H9 (cell line): ENCODE data around the gene NANOS1. TPM values are rescaled to one million over a fixed set of nuclear protein-coding genes. Genes with fewer than 3 reads are reported as not detected.

Source experiments
- DNase-seq: peaks from one replicate; pipeline ENCODE4 v3.0.0-alpha.2; 2017
- H2AFZ ChIP-seq: one replicate; pipeline ENCODE4 v1.6.1; 2013; ENCODE audit warnings: mild to moderate bottlenecking, low read length, control low read depth, moderate library complexity
- H2AK5ac ChIP-seq: 2 replicates; pipeline ENCODE4 v1.6.1; 2013; ENCODE audit warnings: low read length, control low read depth, mixed read lengths; ENCODE audit not compliant: insufficient read length
- H2BK120ac ChIP-seq: one replicate; pipeline ENCODE4 v1.6.1; 2013; ENCODE audit warnings: low read depth, mild to moderate bottlenecking, low read length, control low read depth, inconsistent platforms; ENCODE audit not compliant: poor library complexity, severe bottlenecking
- H2BK12ac ChIP-seq: 2 replicates; pipeline ENCODE4 v1.6.1; 2013; ENCODE audit warnings: low read length, control low read depth, mixed read lengths, low read depth; ENCODE audit not compliant: insufficient read length
- H2BK15ac ChIP-seq: 2 replicates; pipeline ENCODE4 v1.6.1; 2013; ENCODE audit warnings: low read depth, low read length, control low read depth
- H2BK20ac ChIP-seq: one replicate; pipeline ENCODE4 v1.6.1; 2013; ENCODE audit warnings: low read depth, mild to moderate bottlenecking, low read length, control low read depth, inconsistent platforms; ENCODE audit not compliant: poor library complexity, severe bottlenecking
- H2BK5ac ChIP-seq: 2 replicates; pipeline ENCODE4 v1.6.1; 2013; ENCODE audit warnings: low read length, control low read depth, mixed read lengths; ENCODE audit not compliant: insufficient read length
- H3K14ac ChIP-seq: 2 replicates; pipeline ENCODE4 v1.6.1; 2013; ENCODE audit warnings: low read length, control low read depth; ENCODE audit not compliant: insufficient read depth
- H3K18ac ChIP-seq: 2 replicates; pipeline ENCODE4 v1.6.1; 2013; ENCODE audit warnings: low read depth, mild to moderate bottlenecking, mixed read lengths, low read length, control low read depth; ENCODE audit not compliant: insufficient read length
- H3K23ac ChIP-seq: 2 replicates; pipeline ENCODE4 v1.6.1; 2013; ENCODE audit warnings: low read length, control low read depth, mixed read lengths, low read depth; ENCODE audit not compliant: insufficient read length
- H3K23me2 ChIP-seq: 2 replicates; pipeline ENCODE4 v1.6.1; 2013; ENCODE audit warnings: low read depth, mild to moderate bottlenecking, mixed read lengths, low read length, control low read depth; ENCODE audit not compliant: insufficient read length, poor library complexity, severe bottlenecking
- H3K27ac ChIP-seq: 2 replicates; pipeline ENCODE4 v1.5.1; 2013; ENCODE audit warnings: low read length, control low read depth, mixed read lengths, low read depth; ENCODE audit not compliant: insufficient read length
- H3K27me3 ChIP-seq: 2 replicates; pipeline ENCODE4 v1.6.1; 2013; ENCODE audit warnings: low read length, control low read depth, inconsistent platforms; ENCODE audit not compliant: insufficient read depth
- H3K4ac ChIP-seq: 2 replicates; pipeline ENCODE4 v1.6.1; 2013; ENCODE audit warnings: low read depth, mild to moderate bottlenecking, control low read depth, inconsistent platforms, low read length, moderate library complexity
- H3K4me1 ChIP-seq: 2 replicates; pipeline ENCODE4 v1.6.1; 2013; ENCODE audit warnings: low read length, control low read depth, inconsistent platforms; ENCODE audit not compliant: insufficient read depth
- H3K4me2 ChIP-seq: 2 replicates; pipeline ENCODE4 v1.6.1; 2013; ENCODE audit warnings: low read length, control low read depth, mixed read lengths; ENCODE audit not compliant: insufficient read length, insufficient read depth
- H3K56ac ChIP-seq: 2 replicates; pipeline ENCODE4 v1.6.1; 2013; ENCODE audit warnings: low read depth, mild to moderate bottlenecking, mixed read lengths, low read length, control low read depth; ENCODE audit not compliant: insufficient read length
- H3K79me1 ChIP-seq: 2 replicates; pipeline ENCODE4 v1.6.1; 2013; ENCODE audit warnings: low read depth, mild to moderate bottlenecking, moderate library complexity, low read length, control low read depth, inconsistent platforms; ENCODE audit not compliant: insufficient read depth, poor library complexity, severe bottlenecking
- H3K79me2 ChIP-seq: 2 replicates; pipeline ENCODE4 v1.6.1; 2013; ENCODE audit warnings: low read length, control low read depth, inconsistent platforms; ENCODE audit not compliant: insufficient read depth
- H3K9ac ChIP-seq: 2 replicates; pipeline ENCODE4 v1.6.1; 2013; ENCODE audit warnings: low read length, control low read depth, mixed read lengths; ENCODE audit not compliant: insufficient read length; ENCODE audit errors: extremely low read depth
- H3K9me3 ChIP-seq: one replicate; pipeline ENCODE4 v1.6.1; 2013; ENCODE audit warnings: low read depth, low read length, inconsistent platforms; ENCODE audit not compliant: control insufficient read depth
- H3T11ph ChIP-seq: one replicate; pipeline ENCODE4 v1.6.1; 2013; ENCODE audit warnings: mild to moderate bottlenecking, low read length, control low read depth, inconsistent platforms
- H4K20me1 ChIP-seq: one replicate; pipeline ENCODE4 v1.6.1; 2013; ENCODE audit not compliant: control insufficient read depth, insufficient read length, insufficient read depth
- H4K5ac ChIP-seq: 2 replicates; pipeline ENCODE4 v1.6.1; 2013; ENCODE audit warnings: low read depth, mild to moderate bottlenecking, mixed read lengths, low read length, control low read depth; ENCODE audit not compliant: insufficient read length
- H4K8ac ChIP-seq: replicated peaks from 2 replicates; pipeline ENCODE4 v1.6.1; 2013; ENCODE audit warnings: low read length, control low read depth, mixed read lengths, low read depth; ENCODE audit not compliant: insufficient read length
- H4K91ac ChIP-seq: 2 replicates; pipeline ENCODE4 v1.6.1; 2013; ENCODE audit warnings: low read depth, mild to moderate bottlenecking, moderate library complexity, mixed read lengths, low read length, control low read depth; ENCODE audit not compliant: insufficient read length
- H3K27ac Mint-ChIP-seq, 3 experiments: 2 replicates in 2 of 3; 3 replicates in 1 of 3; pipeline ENCODE4 v1.8.0; 2020 to 2021; ENCODE audit warnings: mixed read lengths in 3 of 3, mild to moderate bottlenecking in 1 of 3, moderate library complexity in 1 of 3
- H3K27me3 Mint-ChIP-seq: 2 replicates; pipeline ENCODE4 v1.8.0; 2021; ENCODE audit warnings: low read depth, mild to moderate bottlenecking, moderate library complexity, mixed read lengths
- H3K36me3 Mint-ChIP-seq, 3 experiments: 2 replicates in 2 of 3; 3 replicates in 1 of 3; pipeline ENCODE4 v1.8.0; 2020 to 2021; ENCODE audit warnings: low read depth in 3 of 3, mixed read lengths in 3 of 3; ENCODE audit not compliant: insufficient read depth in 1 of 3
- H3K4me1 Mint-ChIP-seq, 2 experiments: 2 replicates each; pipeline ENCODE4 v1.8.0; 2020; ENCODE audit warnings: mixed read lengths in 2 of 2
- H3K4me3 Mint-ChIP-seq, 2 experiments: 2 replicates in 1 of 2; 3 replicates in 1 of 2; pipeline ENCODE4 v1.8.0; 2020 to 2021; ENCODE audit warnings: mild to moderate bottlenecking in 2 of 2, mixed read lengths in 2 of 2, moderate library complexity in 1 of 2
- H3K9me3 Mint-ChIP-seq, 2 experiments: 2 replicates in 1 of 2; 3 replicates in 1 of 2; pipeline ENCODE4 v1.8.0; 2020; ENCODE audit warnings: mild to moderate bottlenecking in 2 of 2, mixed read lengths in 2 of 2, moderate library complexity in 1 of 2
- WGBS: extraction: QIAGEN DNeasy Blood & Tissue Kit; methylation state at CpG from one replicate; pipeline ENCODE4 v1.1.7; 2013; ENCODE audit warnings: missing lambda C conversion rate, low lambda C conversion rate, mixed read lengths; ENCODE audit not compliant: insufficient read length; ENCODE audit errors: extremely low coverage; 5-methylcytosine and 5-hydroxymethylcytosine counted together
- total RNA-seq: library from RNA; stranded (reverse); gene quantifications from 2 replicates; pipeline ENCODE4 v1.2.1, GENCODE V29; 2021
- TF ChIP-seq, protein P1 (sequence below): fragments of 200-600 bp; sonication (generic); conservative IDR thresholded peaks from 3 replicates; pipeline ENCODE4 v1.8.0; 2021; ENCODE audit warnings: antibody characterized with exemption, mild to moderate bottlenecking

Gene NANOS1
- total RNA-seq, 1 experiment from 2014 or later = 4.5 TPM

DNA sequence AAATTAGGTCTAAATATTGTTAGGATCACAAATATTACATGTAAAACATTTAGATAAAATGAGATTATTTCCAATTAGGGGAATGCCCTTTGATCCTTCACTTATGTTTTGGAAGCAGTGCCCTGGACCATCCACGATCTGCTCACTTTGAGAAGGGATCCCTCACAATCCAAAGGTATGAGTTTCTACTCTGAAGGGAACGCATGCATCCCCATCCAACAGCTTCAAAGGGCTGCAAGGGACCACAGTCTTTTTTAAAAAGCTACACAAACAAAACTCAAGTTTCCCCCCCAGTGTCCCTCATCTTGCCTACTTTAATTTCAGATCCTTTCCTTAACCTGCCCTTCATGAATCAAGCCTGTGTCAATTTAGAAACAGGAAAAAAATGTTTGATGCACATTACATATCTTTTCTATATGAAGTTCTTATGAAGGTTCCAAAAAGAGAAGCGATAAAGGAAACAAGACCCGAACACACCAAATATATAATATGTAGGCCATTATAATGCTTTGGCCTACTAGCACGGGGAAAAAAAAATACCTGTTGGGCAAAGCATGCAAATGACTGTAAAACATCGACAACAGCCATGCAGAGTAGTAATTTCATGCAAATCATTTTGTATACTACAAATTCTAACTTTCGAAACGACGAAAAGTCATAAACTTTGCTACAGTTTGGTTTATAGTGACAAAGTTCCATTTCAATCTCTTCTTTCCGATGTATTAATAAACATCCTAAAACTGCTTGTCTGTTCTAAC lies 49.1 kb downstream of the NANOS1 start:
- Histone ChIP-seq H3K23ac (no peak overlapping the region), H2AFZ (no peak overlapping the region), H3K56ac (no peak overlapping the region), H2BK20ac (no peak overlapping the region), H3K79me2 (peaks cover 56% of the 10 kb centered on the region), H2BK15ac (no peak overlapping the region), H3K79me1 (no peaks in the 10 kb centered on the region), H4K91ac (no peak overlapping the region), H2BK5ac (no peak overlapping the region), H2BK12ac (no peak overlapping the region), H3K4me2 (peak overlapping the region; percentile 88), H3K4me1 (no peaks in the 10 kb centered on the region), H3K27ac (no peak overlapping the region), H3K27me3 (no peaks in the 10 kb centered on the region), H3K18ac (no peak overlapping the region), H3K23me2 (peaks cover 5% of the 10 kb centered on the region), H3K14ac (no peak overlapping the region), H3K9ac (peak overlapping the region; percentile 94), H4K8ac (no peak overlapping the region), H4K5ac (no peak overlapping the region), H3K9me3 (no peaks in the 10 kb centered on the region), H4K20me1 (no peaks in the 10 kb centered on the region), H2AK5ac (no peak overlapping the region), H3T11ph (no peak overlapping the region), H2BK120ac (no peak overlapping the region), H3K4ac (no peak overlapping the region)
- Mint-ChIP-seq H3K4me1 (peaks cover 18 to 25% of the 10 kb centered on the region in 2 experiments), H3K9me3 (peaks cover 0 to 2% of the 10 kb centered on the region in 2 experiments; a peak in 2 of 5 replicates), H3K27me3 (no peaks in the 10 kb centered on the region), H3K4me3 (peak overlapping the region; percentile 94 to 99), H3K27ac (peak overlapping the region; percentile 22 to 99 (median 34); a peak in 4 of 7 replicates), H3K36me3 (peaks cover 22 to 40% (median 25%) of the 10 kb centered on the region in 3 experiments)
- no CpG with 5 or more reads among the region's 10 CpGs for WGBS
- TF ChIP-seq, protein P1, sequence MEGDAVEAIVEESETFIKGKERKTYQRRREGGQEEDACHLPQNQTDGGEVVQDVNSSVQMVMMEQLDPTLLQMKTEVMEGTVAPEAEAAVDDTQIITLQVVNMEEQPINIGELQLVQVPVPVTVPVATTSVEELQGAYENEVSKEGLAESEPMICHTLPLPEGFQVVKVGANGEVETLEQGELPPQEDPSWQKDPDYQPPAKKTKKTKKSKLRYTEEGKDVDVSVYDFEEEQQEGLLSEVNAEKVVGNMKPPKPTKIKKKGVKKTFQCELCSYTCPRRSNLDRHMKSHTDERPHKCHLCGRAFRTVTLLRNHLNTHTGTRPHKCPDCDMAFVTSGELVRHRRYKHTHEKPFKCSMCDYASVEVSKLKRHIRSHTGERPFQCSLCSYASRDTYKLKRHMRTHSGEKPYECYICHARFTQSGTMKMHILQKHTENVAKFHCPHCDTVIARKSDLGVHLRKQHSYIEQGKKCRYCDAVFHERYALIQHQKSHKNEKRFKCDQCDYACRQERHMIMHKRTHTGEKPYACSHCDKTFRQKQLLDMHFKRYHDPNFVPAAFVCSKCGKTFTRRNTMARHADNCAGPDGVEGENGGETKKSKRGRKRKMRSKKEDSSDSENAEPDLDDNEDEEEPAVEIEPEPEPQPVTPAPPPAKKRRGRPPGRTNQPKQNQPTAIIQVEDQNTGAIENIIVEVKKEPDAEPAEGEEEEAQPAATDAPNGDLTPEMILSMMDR = no peak
- no peak for DNase-seq
